Measurements from ENCODE around the gene RGMB.

RGMB gene

GRCh38 chr5:98768960-98769209 lies 4.6 kb upstream of the RGMB start:
- DNase-seq, result no peak

GRCh38 chr5:98769210-98769958 lies 4.1 kb upstream of the RGMB start:
- DNase-seq, result peak; percentile 50

- no peak for DNase-seq
Observed at GRCh38 chr5:98769959-98770208, 3.6 kb upstream of the RGMB start.

GRCh38 chr5:98770209-98770910 lies 3.1 kb upstream of the RGMB start:
- peak; percentile 9 for DNase-seq

- DNase-seq, result peak; percentile 27
Observed at GRCh38 chr5:98770911-98771322, 2.5 kb upstream of the RGMB start.

- peak; percentile 83 for DNase-seq
Observed at GRCh38 chr5:98771382-98772109, 1.9 kb upstream of the RGMB start.

GRCh38 chr5:98772415-98773213 lies 849 bp upstream of the RGMB start:
- DNase-seq, result peak; percentile 78

- no peak for DNase-seq
Observed at GRCh38 chr5:98773214-98773463, 324 bp upstream of the RGMB start.

GRCh38 chr5:98774192-98775033 lies 950 bp downstream of the RGMB start:
- peak; percentile 65 for DNase-seq

- no peak for DNase-seq
Observed at GRCh38 chr5:98775246-98776065, 2.0 kb downstream of the RGMB start.

- DNase-seq, result no peak
Observed at GRCh38 chr5:98776066-98776705, 2.7 kb downstream of the RGMB start.

GRCh38 chr5:98777295-98777694 lies 3.8 kb downstream of the RGMB start:
- DNase-seq, result no peak

GRCh38 chr5:98779264-98779877 lies 5.9 kb downstream of the RGMB start:
- DNase-seq, result no peak

- DNase-seq, result no peak
Observed at GRCh38 chr5:98780390-98780789, 6.9 kb downstream of the RGMB start.

- no peak for DNase-seq
Observed at GRCh38 chr5:98781520-98781919, 8.1 kb downstream of the RGMB start.

GRCh38 chr5:98781964-98782363 lies 8.5 kb downstream of the RGMB start:
- no peak for DNase-seq

- DNase-seq, result no peak
Observed at GRCh38 chr5:98783051-98783649, 9.7 kb downstream of the RGMB start.

- no peak for DNase-seq
Observed at GRCh38 chr5:98784411-98784810, 10.9 kb downstream of the RGMB start.

- DNase-seq, result no peak
Observed at GRCh38 chr5:98785244-98785643, 11.8 kb downstream of the RGMB start.

GRCh38 chr5:98786191-98786853 lies 12.9 kb downstream of the RGMB start:
- no peak for DNase-seq
